ENCODE measurements around the gene GAN.

The GAN gene

DNA sequence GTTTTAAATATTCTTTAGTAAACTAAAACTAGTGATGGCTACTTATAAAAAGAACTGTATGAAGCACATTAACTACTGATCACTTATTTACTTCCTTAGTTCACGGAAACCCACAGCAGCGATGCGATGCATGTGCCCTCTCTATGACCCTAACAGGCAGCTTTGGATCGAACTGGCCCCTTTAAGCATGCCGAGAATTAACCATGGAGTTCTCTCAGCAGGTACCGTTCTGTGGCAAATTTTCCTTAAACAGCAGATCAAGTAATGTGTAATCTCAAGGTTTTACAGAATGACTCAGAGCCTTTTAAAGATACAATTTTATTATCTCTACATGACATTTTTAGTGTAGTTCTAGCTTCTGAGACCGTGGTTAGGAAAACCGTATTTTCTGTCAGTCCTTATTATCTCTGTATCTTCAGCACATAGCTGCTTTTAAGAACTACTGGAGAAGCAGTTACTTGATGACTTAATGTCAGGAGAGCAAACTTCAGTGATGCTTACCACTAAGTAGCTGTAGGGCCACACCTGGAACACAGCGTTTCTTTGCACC, 43.0 kb downstream of the GAN start (continued):
- TF ChIP-seq, protein P1, sequence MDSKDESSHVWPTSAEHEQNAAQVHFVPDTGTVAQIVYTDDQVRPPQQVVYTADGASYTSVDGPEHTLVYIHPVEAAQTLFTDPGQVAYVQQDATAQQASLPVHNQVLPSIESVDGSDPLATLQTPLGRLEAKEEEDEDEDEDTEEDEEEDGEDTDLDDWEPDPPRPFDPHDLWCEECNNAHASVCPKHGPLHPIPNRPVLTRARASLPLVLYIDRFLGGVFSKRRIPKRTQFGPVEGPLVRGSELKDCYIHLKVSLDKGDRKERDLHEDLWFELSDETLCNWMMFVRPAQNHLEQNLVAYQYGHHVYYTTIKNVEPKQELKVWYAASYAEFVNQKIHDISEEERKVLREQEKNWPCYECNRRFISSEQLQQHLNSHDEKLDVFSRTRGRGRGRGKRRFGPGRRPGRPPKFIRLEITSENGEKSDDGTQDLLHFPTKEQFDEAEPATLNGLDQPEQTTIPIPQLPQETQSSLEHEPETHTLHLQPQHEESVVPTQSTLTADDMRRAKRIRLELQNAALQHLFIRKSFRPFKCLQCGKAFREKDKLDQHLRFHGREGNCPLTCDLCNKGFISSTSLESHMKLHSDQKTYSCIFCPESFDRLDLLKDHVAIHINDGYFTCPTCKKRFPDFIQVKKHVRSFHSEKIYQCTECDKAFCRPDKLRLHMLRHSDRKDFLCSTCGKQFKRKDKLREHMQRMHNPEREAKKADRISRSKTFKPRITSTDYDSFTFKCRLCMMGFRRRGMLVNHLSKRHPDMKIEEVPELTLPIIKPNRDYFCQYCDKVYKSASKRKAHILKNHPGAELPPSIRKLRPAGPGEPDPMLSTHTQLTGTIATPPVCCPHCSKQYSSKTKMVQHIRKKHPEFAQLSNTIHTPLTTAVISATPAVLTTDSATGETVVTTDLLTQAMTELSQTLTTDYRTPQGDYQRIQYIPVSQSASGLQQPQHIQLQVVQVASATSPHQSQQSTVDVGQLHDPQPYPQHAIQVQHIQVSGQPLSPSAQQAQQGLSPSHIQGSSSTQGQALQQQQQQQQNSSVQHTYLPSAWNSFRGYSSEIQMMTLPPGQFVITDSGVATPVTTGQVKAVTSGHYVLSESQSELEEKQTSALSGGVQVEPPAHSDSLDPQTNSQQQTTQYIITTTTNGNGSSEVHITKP (tag by site-specific recombination; IDR thresholded peaks at IDR 0.05), result no peak
- TF ChIP-seq ZNF350 (tag by site-specific recombination; IDR thresholded peaks at IDR 0.05) (no peak), ZNF184 (tag by site-specific recombination; IDR thresholded peaks at IDR 0.05) (no peak), ELK4 (IDR thresholded peaks at IDR 0.05; ENCODE audit: borderline replicate concordance, low read depth, low read length) (no peak), ZNF311 (tag by site-specific recombination; IDR thresholded peaks at IDR 0.05; ENCODE audit: borderline replicate concordance) (no peak), ZNF280C (tag by site-specific recombination; IDR thresholded peaks at IDR 0.05) (no peak), ZNF791 (tag by site-specific recombination; IDR thresholded peaks at IDR 0.05) (no peak), ZNF214 (tag by site-specific recombination; IDR thresholded peaks at IDR 0.05; ENCODE audit: borderline replicate concordance) (no peak)

DNA sequence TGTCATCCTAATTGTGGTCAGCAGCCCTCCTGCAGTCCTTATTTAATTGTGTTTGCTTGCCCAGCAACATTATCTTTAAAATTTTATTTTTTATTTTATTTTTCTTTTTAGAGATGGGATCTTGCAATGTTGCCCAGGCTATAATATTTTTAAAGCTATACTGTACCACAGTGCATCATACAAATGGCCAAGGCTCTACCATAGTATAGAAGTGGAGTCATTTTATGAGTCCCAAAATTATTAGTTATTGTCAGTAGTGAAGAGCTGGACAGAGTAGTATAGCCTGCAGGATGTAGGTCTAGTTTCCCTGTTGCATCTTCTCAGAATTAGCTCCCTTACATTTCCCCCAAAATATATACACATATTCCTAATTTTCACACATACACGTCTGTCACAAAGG, 44.1 kb downstream of the GAN start:
- ChIA-PET POLR2A (no interaction called here), CTCF (interaction anchor here (0.6 to 1.0 kb wide), 3 partner anchors 9 to 432 kb away, joined by 3 to 5 read pairs (median 3); no protein-coding TSS in a partner anchor)
- no peak for TF ChIP-seq ZBTB48 (tag by site-specific recombination; IDR thresholded peaks at IDR 0.05)
- no peak for TF ChIP-seq ZNF510 (tag by site-specific recombination; IDR thresholded peaks at IDR 0.05; ENCODE audit: insufficient replicate concordance)
- no peak for TF ChIP-seq ZNF777 (tag by site-specific recombination; IDR thresholded peaks at IDR 0.05; ENCODE audit: borderline replicate concordance)
- TF ChIP-seq ZNF132 (tag by site-specific recombination; IDR thresholded peaks at IDR 0.05; ENCODE audit: borderline replicate concordance), result no peak
- TF ChIP-seq ZNF121 (tag by site-specific recombination; IDR thresholded peaks at IDR 0.05), result peak; percentile 50; the same call in 1 of the 2 replicates
- no peak for TF ChIP-seq ZBTB17 (tag by site-specific recombination; IDR thresholded peaks at IDR 0.05)
- Histone ChIP-seq H3K4me3 (ENCODE audit: low read depth, low read length) (no peak overlapping the region), H3K36me3 (ENCODE audit: control insufficient read depth in 2 of 2, insufficient read depth in 1 of 2, low read length in 2 of 2) (peaks cover 10 to 51% of the 10 kb centered on the region in 2 experiments), H3K27ac (ENCODE audit: extremely low read depth, low read depth, low read length) (no peak overlapping the region), H3K9me3 (ENCODE audit: control insufficient read depth, insufficient read depth, low read depth, low read length) (no peaks in the 10 kb centered on the region), H3K4me1 (ENCODE audit: control insufficient read depth, insufficient read depth, low read length) (no peaks in the 10 kb centered on the region)

- peaks cover 10 to 51% of the 10 kb centered on the region in 2 experiments for H3K36me3 ChIP-seq (ENCODE audit: control insufficient read depth in 2 of 2, insufficient read depth in 1 of 2, low read length in 2 of 2)
- no peaks in the 10 kb centered on the region for H3K9me3 ChIP-seq (ENCODE audit: control insufficient read depth, insufficient read depth, low read depth, low read length)
- ChIA-PET CTCF (interaction anchor here (0.7 kb wide), 1 partner anchor 373 kb away, joined by 7 read pairs; no protein-coding TSS in a partner anchor), POLR2A (no interaction called here)
- no peak overlapping the region for H3K27ac ChIP-seq (ENCODE audit: extremely low read depth, low read depth, low read length)
- H3K4me1 ChIP-seq (ENCODE audit: control insufficient read depth, insufficient read depth, low read length), result no peaks in the 10 kb centered on the region
- no peak overlapping the region for H3K4me3 ChIP-seq (ENCODE audit: low read depth, low read length)
- TF ChIP-seq, protein P2, sequence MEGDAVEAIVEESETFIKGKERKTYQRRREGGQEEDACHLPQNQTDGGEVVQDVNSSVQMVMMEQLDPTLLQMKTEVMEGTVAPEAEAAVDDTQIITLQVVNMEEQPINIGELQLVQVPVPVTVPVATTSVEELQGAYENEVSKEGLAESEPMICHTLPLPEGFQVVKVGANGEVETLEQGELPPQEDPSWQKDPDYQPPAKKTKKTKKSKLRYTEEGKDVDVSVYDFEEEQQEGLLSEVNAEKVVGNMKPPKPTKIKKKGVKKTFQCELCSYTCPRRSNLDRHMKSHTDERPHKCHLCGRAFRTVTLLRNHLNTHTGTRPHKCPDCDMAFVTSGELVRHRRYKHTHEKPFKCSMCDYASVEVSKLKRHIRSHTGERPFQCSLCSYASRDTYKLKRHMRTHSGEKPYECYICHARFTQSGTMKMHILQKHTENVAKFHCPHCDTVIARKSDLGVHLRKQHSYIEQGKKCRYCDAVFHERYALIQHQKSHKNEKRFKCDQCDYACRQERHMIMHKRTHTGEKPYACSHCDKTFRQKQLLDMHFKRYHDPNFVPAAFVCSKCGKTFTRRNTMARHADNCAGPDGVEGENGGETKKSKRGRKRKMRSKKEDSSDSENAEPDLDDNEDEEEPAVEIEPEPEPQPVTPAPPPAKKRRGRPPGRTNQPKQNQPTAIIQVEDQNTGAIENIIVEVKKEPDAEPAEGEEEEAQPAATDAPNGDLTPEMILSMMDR (tag by site-specific recombination; IDR thresholded peaks at IDR 0.05), result no peak
- TF ChIP-seq BCL11A (tag by site-specific recombination; IDR thresholded peaks at IDR 0.05; ENCODE audit: low read depth) (no peak), WT1 (tag by site-specific recombination; IDR thresholded peaks at IDR 0.05) (no peak), ZNF157 (tag by site-specific recombination; IDR thresholded peaks at IDR 0.05) (no peak), ZNF654 (tag by site-specific recombination; IDR thresholded peaks at IDR 0.05; ENCODE audit: low read depth) (no peak), ZBTB21 (tag by site-specific recombination; IDR thresholded peaks at IDR 0.05) (no peak), ZBTB49 (tag by site-specific recombination; IDR thresholded peaks at IDR 0.05; ENCODE audit: low read depth) (no peak), ZNF560 (tag by site-specific recombination; IDR thresholded peaks at IDR 0.05; ENCODE audit: borderline replicate concordance) (no peak)
Measured at GRCh38 chr16:81360135-81360534, 45.4 kb downstream of the GAN start.
